ENCODE measurements around the gene P3H1. TPM values are rescaled to one million over a fixed set of nuclear protein-coding genes. Genes with fewer than 3 reads are reported as not detected.
"Not testable (repeated sequence)": the region's sequence is repeated elsewhere in the genome, so short reads cannot be mapped to it uniquely, and the experiment has no call there.

P3H1 gene
- total RNA-seq, 1 experiment from 2014 or later: 22.8 TPM

- POLR2A ChIA-PET (ENCODE audit: unreplicated experiment): no interaction called here
- no peaks in the 10 kb centered on the region for H3K9me2 ChIP-seq (ENCODE audit: insufficient read depth)
- H3K36me3 ChIP-seq (ENCODE audit: low read depth): no peaks in the 10 kb centered on the region
- no peak overlapping the region for H3K27ac ChIP-seq
- no peak overlapping the region for H3K4me2 ChIP-seq
- intact Hi-C loops (cut with micrococcal nuclease; ENCODE audit: unreplicated experiment): no loop called here
- CTCF ChIA-PET: no interaction called here
- no TSS peak for BruUV-seq (replicated peaks)
- H3K79me2 ChIP-seq (ENCODE audit: low read depth): no peaks in the 10 kb centered on the region
- TF ChIP-seq CTCF (conservative IDR thresholded peaks at IDR 0.05) (no peak), EZH2 (IDR thresholded peaks at IDR 0.05; ENCODE audit: low read depth) (no peak)
- DNase-seq: no peak
- no peaks in the 10 kb centered on the region for H3F3A ChIP-seq (ENCODE audit: insufficient read depth, low read depth)
- H3K9me3 ChIP-seq (ENCODE audit: insufficient read depth, low read depth): no peaks in the 10 kb centered on the region
- no peak overlapping the region for H3K4me3 ChIP-seq
- no peak overlapping the region for H2AFZ ChIP-seq
- H3K4me1 ChIP-seq (replicated peaks; ENCODE audit: insufficient read depth): no peaks in the 10 kb centered on the region
- H3K27me3 ChIP-seq (ENCODE audit: insufficient read depth, low read depth): no peaks in the 10 kb centered on the region
- no peaks in the 10 kb centered on the region for H4K20me1 ChIP-seq (ENCODE audit: insufficient read depth)
Observed at GRCh38 chr1:42732126-42732680, 34.6 kb downstream of the P3H1 start.

DNA sequence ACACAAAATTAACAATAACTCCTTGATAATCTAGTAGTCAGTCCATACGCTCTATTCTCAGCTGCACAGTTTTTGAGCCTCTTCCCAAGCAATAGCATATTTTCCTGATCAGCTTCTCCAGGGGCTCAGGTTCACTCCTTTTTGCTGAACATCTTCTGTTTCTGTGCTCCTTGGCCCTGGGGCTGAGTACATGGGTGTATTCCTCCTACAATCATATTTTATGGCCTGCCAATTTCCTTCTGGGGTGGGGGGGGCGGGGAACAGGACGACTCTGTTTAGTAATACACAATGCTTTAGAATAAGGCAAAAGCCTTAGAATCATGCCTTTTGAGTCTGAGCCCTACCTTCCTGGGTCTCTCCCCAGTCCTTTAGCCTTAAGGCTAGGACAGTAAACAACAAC, 35.2 kb downstream of the P3H1 start:
- no peak for TF ChIP-seq EZH2 (IDR thresholded peaks at IDR 0.05; ENCODE audit: low read depth)
- no peak for TF ChIP-seq CTCF (conservative IDR thresholded peaks at IDR 0.05)
- POLR2A ChIA-PET (ENCODE audit: unreplicated experiment): no interaction called here
- DNase-seq: no peak
- Histone ChIP-seq H3F3A (ENCODE audit: insufficient read depth, low read depth) (no peaks in the 10 kb centered on the region), H3K9me2 (ENCODE audit: insufficient read depth) (no peaks in the 10 kb centered on the region), H3K9me3 (ENCODE audit: insufficient read depth, low read depth) (no peaks in the 10 kb centered on the region), H3K27ac (no peak overlapping the region), H3K4me1 (replicated peaks; ENCODE audit: insufficient read depth) (no peaks in the 10 kb centered on the region), H3K4me3 (no peak overlapping the region), H2AFZ (no peak overlapping the region), H3K27me3 (ENCODE audit: insufficient read depth, low read depth) (no peaks in the 10 kb centered on the region), H3K4me2 (no peak overlapping the region), H3K79me2 (ENCODE audit: low read depth) (no peaks in the 10 kb centered on the region), H4K20me1 (ENCODE audit: insufficient read depth) (no peaks in the 10 kb centered on the region), H3K36me3 (ENCODE audit: low read depth) (no peaks in the 10 kb centered on the region)
- intact Hi-C loops (cut with micrococcal nuclease; ENCODE audit: unreplicated experiment): no loop called here
- CTCF ChIA-PET: no interaction called here
- BruUV-seq (replicated peaks): no TSS peak

GRCh38 chr1:42730988-42731387, 35.8 kb downstream of the P3H1 start:
- Histone ChIP-seq H2AFZ (no peak overlapping the region), H3K27me3 (ENCODE audit: insufficient read depth, low read depth) (no peaks in the 10 kb centered on the region), H3K9me3 (ENCODE audit: insufficient read depth, low read depth) (no peaks in the 10 kb centered on the region), H3K79me2 (ENCODE audit: low read depth) (no peaks in the 10 kb centered on the region), H3K36me3 (ENCODE audit: low read depth) (no peaks in the 10 kb centered on the region), H3K9me2 (ENCODE audit: insufficient read depth) (no peaks in the 10 kb centered on the region), H4K20me1 (ENCODE audit: insufficient read depth) (no peaks in the 10 kb centered on the region), H3K27ac (no peak overlapping the region), H3K4me1 (replicated peaks; ENCODE audit: insufficient read depth) (no peaks in the 10 kb centered on the region), H3K4me3 (no peak overlapping the region), H3F3A (ENCODE audit: insufficient read depth, low read depth) (no peaks in the 10 kb centered on the region), H3K4me2 (no peak overlapping the region)
- DNase-seq: no peak
- intact Hi-C loops (cut with micrococcal nuclease; ENCODE audit: unreplicated experiment): no loop called here
- POLR2A ChIA-PET (ENCODE audit: unreplicated experiment): interaction anchor here (0.6 kb wide), 1 partner anchor 439 kb away, joined by 3 read pairs; no protein-coding TSS in a partner anchor
- no peak for TF ChIP-seq EZH2 (IDR thresholded peaks at IDR 0.05; ENCODE audit: low read depth)
- BruUV-seq (replicated peaks): no TSS peak
- CTCF ChIA-PET: no interaction called here

DNA sequence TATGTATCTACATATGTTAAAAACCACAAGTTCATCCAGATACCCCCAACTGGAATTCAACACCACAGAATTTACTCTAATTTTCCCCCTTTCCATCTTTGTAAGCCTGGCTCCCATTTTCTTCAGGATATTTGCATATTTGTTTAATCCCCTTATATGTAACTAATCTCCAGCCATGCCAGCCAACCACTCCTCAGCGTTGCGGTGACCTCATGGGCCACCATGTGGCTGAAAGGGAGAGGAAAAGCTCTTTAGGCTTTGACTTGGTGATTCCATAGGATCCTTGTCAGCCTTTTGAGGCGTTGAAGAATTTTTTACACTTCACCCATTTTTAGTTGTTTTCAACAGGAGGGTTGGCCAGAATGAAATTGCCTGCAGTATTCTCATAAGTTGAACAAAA, 36.8 kb downstream of the P3H1 start:
- POLR2A ChIA-PET (ENCODE audit: unreplicated experiment): no interaction called here
- no TSS peak for BruUV-seq (replicated peaks)
- Histone ChIP-seq H3F3A (ENCODE audit: insufficient read depth, low read depth) (no peaks in the 10 kb centered on the region), H3K9me3 (ENCODE audit: insufficient read depth, low read depth) (no peaks in the 10 kb centered on the region), H3K4me1 (replicated peaks; ENCODE audit: insufficient read depth) (no peaks in the 10 kb centered on the region), H3K4me3 (no peak overlapping the region), H4K20me1 (ENCODE audit: insufficient read depth) (no peaks in the 10 kb centered on the region), H3K27me3 (ENCODE audit: insufficient read depth, low read depth) (no peaks in the 10 kb centered on the region), H3K79me2 (ENCODE audit: low read depth) (no peaks in the 10 kb centered on the region), H3K27ac (no peak overlapping the region), H3K4me2 (no peak overlapping the region), H3K9me2 (ENCODE audit: insufficient read depth) (no peaks in the 10 kb centered on the region), H3K36me3 (ENCODE audit: low read depth) (no peaks in the 10 kb centered on the region), H2AFZ (no peak overlapping the region)
- DNase-seq: no peak
- TF ChIP-seq EZH2 (IDR thresholded peaks at IDR 0.05; ENCODE audit: low read depth) (no peak), CTCF (conservative IDR thresholded peaks at IDR 0.05) (no peak)
- CTCF ChIA-PET: no interaction called here
- intact Hi-C loops (cut with micrococcal nuclease; ENCODE audit: unreplicated experiment): no loop called here

GRCh38 chr1:42725820-42726219, 41.0 kb downstream of the P3H1 start:
- POLR2A ChIA-PET (ENCODE audit: unreplicated experiment): not testable (repeated sequence)

More at GRCh38 chr1:42725820-42726219, 41.0 kb downstream of the P3H1 start:
- H3F3A ChIP-seq (ENCODE audit: insufficient read depth, low read depth); H3K36me3 ChIP-seq (ENCODE audit: low read depth); H4K20me1 ChIP-seq (ENCODE audit: insufficient read depth); H3K27me3 ChIP-seq (ENCODE audit: insufficient read depth, low read depth); H3K27ac ChIP-seq; H3K4me1 ChIP-seq (replicated peaks; ENCODE audit: insufficient read depth); intact Hi-C loops (cut with micrococcal nuclease; ENCODE audit: unreplicated experiment); H3K4me3 ChIP-seq; H3K4me2 ChIP-seq; DNase-seq; H3K79me2 ChIP-seq (ENCODE audit: low read depth); H3K9me2 ChIP-seq (ENCODE audit: insufficient read depth); H3K9me3 ChIP-seq (ENCODE audit: insufficient read depth, low read depth); BruUV-seq (replicated peaks); H2AFZ ChIP-seq: not testable (repeated sequence)
- CTCF ChIA-PET: interaction anchor here (0.7 kb wide), 2 partner anchors 21 to 68 kb away, joined by 3 read pairs; no protein-coding TSS in a partner anchor
